GM19025 (cell line): Measurements from ENCODE around the gene MARVELD1.
A peak's percentile ranks its signal among the peaks of the same experiment; 100 is the strongest.
"Not testable (repeated sequence)": the region's sequence is repeated elsewhere in the genome, so short reads cannot be mapped to it uniquely, and the experiment has no call there.

Experiments
- ATAC-seq: cut with Tn5 transposase; IDR thresholded peaks from one replicate; pipeline ENCODE4 v1.9.1; 2021; ENCODE audit warnings: mild to moderate bottlenecking, low read depth, moderate library complexity; ENCODE audit not compliant: unreplicated experiment

The MARVELD1 gene

GRCh38 chr10:97689559-97690020, 23.9 kb upstream of the MARVELD1 start:
- no peak for ATAC-seq

- ATAC-seq, result no peak
Measured at GRCh38 chr10:97690133-97690532, 23.4 kb upstream of the MARVELD1 start.

GRCh38 chr10:97698072-97698655, 15.4 kb upstream of the MARVELD1 start:
- not testable (repeated sequence) for ATAC-seq

GRCh38 chr10:97701438-97702069, 12.0 kb upstream of the MARVELD1 start:
- ATAC-seq, result no peak

- no peak for ATAC-seq
Measured at GRCh38 chr10:97703398-97704067, 10.0 kb upstream of the MARVELD1 start.

- ATAC-seq, result no peak
Measured at GRCh38 chr10:97704341-97704740, 9.2 kb upstream of the MARVELD1 start.

- ATAC-seq, result no peak
Measured at GRCh38 chr10:97705006-97705670, 8.4 kb upstream of the MARVELD1 start.

GRCh38 chr10:97707134-97707861, 6.2 kb upstream of the MARVELD1 start:
- ATAC-seq, result no peak

- no peak for ATAC-seq
Measured at GRCh38 chr10:97708167-97708566, 5.4 kb upstream of the MARVELD1 start.

- no peak for ATAC-seq
Measured at GRCh38 chr10:97708976-97709946, 4.3 kb upstream of the MARVELD1 start.

GRCh38 chr10:97711640-97712572, 1.6 kb upstream of the MARVELD1 start:
- ATAC-seq, result no peak

GRCh38 chr10:97713826-97714400, 383 bp downstream of the MARVELD1 start:
- peak; percentile 73 for ATAC-seq

GRCh38 chr10:97714401-97715258, 1.1 kb downstream of the MARVELD1 start:
- peak; percentile 47 for ATAC-seq

- ATAC-seq, result no peak
Measured at GRCh38 chr10:97715259-97715874, 1.8 kb downstream of the MARVELD1 start.

- no peak for ATAC-seq
Measured at GRCh38 chr10:97717627-97718026, 4.1 kb downstream of the MARVELD1 start.

GRCh38 chr10:97718178-97718577, 4.6 kb downstream of the MARVELD1 start:
- no peak for ATAC-seq

GRCh38 chr10:97718659-97719142, 5.2 kb downstream of the MARVELD1 start:
- ATAC-seq, result no peak
